Activated B cell treated with CpG ODN at 0.5 μM for 24 hours (primary cell): ENCODE measurements around the gene ZDHHC14. TPM values are rescaled to one million over a fixed set of nuclear protein-coding genes. Genes with fewer than 3 reads are reported as not detected.

Experiments used
- ATAC-seq: fragments of 200-7000 bp; cut with Tn5 transposase; one replicate; pipeline ENCODE4 v1.10.0; 2021; ENCODE audit warnings: low read depth, mild to moderate bottlenecking, moderate library complexity
- CTCF ChIA-PET: fragments of 350-600 bp; sonication (Branson Sonifier 250); formaldehyde crosslinking; loops from one replicate; lab custom pipeline; 2021; ENCODE audit warnings: antibody characterized with exemption; lab: Charles Lee
- POLR2A ChIA-PET: fragments of 350-600 bp; sonication (Branson Sonifier 250); formaldehyde crosslinking; loops from one replicate; lab custom pipeline; 2021; ENCODE audit warnings: antibody characterized with exemption; lab: Charles Lee
- DNase-seq: peaks from one replicate; pipeline ENCODE4 v3.0.0; 2022
- H3K27ac Mint-ChIP-seq: one replicate; pipeline ENCODE4 v1.8.0; 2020; ENCODE audit warnings: mixed read lengths
- H3K27me3 Mint-ChIP-seq: one replicate; pipeline ENCODE4 v1.8.0; 2021; ENCODE audit warnings: mixed read lengths
- H3K36me3 Mint-ChIP-seq: one replicate; pipeline ENCODE4 v1.8.0; 2021; ENCODE audit warnings: low read depth, mixed read lengths
- H3K4me1 Mint-ChIP-seq: one replicate; pipeline ENCODE4 v1.8.0; 2021; ENCODE audit warnings: mixed read lengths
- H3K4me3 Mint-ChIP-seq: one replicate; pipeline ENCODE4 v1.8.0; 2020; ENCODE audit warnings: mild to moderate bottlenecking, mixed read lengths
- H3K9me3 Mint-ChIP-seq: one replicate; pipeline ENCODE4 v1.8.0; 2020; ENCODE audit warnings: mixed read lengths
- intact Hi-C: fragments of 100-400 bp; cut with micrococcal nuclease; formaldehyde crosslinking; loops from one replicate; pipeline ENCODE4 v1.15.1; 2024
- total RNA-seq: library from RNA; stranded (reverse); gene quantifications from 2 replicates; pipeline ENCODE4 v1.2.3, GENCODE V29; 2022
- TF ChIP-seq, protein P1 (sequence below): fragments of 200-600 bp; IDR thresholded peaks from one replicate; pipeline ENCODE4 v1.8.0; 2022; ENCODE audit warnings: antibody characterized with exemption, mild to moderate bottlenecking

Gene ZDHHC14
- total RNA-seq, 1 donor from 2014 or later: 25.3 TPM

GRCh38 chr6:157457787-157458186 lies 76.8 kb downstream of the ZDHHC14 start:
- intact Hi-C loops: no loop called here
- DNase-seq (no peak), ATAC-seq (no peak)
- no peaks in the 10 kb centered on the region for H3K9me3 Mint-ChIP-seq
- H3K36me3 Mint-ChIP-seq: peaks cover 1% of the 10 kb centered on the region
- no peaks in the 10 kb centered on the region for H3K27me3 Mint-ChIP-seq
- H3K27ac Mint-ChIP-seq: peak overlapping the region; percentile 42
- ChIA-PET POLR2A (interaction anchor here (0.7 to 1.3 kb wide), 2 partner anchors 78 to 95 kb away, joined by 5 to 6 read pairs; no protein-coding TSS in a partner anchor), CTCF (no interaction called here)
- TF ChIP-seq, protein P1, sequence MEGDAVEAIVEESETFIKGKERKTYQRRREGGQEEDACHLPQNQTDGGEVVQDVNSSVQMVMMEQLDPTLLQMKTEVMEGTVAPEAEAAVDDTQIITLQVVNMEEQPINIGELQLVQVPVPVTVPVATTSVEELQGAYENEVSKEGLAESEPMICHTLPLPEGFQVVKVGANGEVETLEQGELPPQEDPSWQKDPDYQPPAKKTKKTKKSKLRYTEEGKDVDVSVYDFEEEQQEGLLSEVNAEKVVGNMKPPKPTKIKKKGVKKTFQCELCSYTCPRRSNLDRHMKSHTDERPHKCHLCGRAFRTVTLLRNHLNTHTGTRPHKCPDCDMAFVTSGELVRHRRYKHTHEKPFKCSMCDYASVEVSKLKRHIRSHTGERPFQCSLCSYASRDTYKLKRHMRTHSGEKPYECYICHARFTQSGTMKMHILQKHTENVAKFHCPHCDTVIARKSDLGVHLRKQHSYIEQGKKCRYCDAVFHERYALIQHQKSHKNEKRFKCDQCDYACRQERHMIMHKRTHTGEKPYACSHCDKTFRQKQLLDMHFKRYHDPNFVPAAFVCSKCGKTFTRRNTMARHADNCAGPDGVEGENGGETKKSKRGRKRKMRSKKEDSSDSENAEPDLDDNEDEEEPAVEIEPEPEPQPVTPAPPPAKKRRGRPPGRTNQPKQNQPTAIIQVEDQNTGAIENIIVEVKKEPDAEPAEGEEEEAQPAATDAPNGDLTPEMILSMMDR: no peak
- peaks cover 65% of the 10 kb centered on the region for H3K4me1 Mint-ChIP-seq
- H3K4me3 Mint-ChIP-seq: no peak overlapping the region

- H3K27me3 Mint-ChIP-seq: no peaks in the 10 kb centered on the region
- no peaks in the 10 kb centered on the region for H3K9me3 Mint-ChIP-seq
- DNase-seq (no peak), ATAC-seq (no peak)
- peak overlapping the region; percentile 82 for H3K27ac Mint-ChIP-seq
- peak overlapping the region; percentile 47 for H3K4me3 Mint-ChIP-seq
- ChIA-PET POLR2A (interaction anchor here (0.7 to 4.5 kb wide), 5 partner anchors 14 to 136 kb away, joined by 3 to 34 read pairs (median 7); partner anchors contain the start of genes TMEM242 and ZDHHC14), CTCF (interaction anchor here (1.0 to 1.3 kb wide), 2 partner anchors 145 to 209 kb away, joined by 3 read pairs; no protein-coding TSS in a partner anchor)
- peaks cover 1% of the 10 kb centered on the region for H3K36me3 Mint-ChIP-seq
- intact Hi-C loops: no loop called here
- peaks cover 79% of the 10 kb centered on the region for H3K4me1 Mint-ChIP-seq
- TF ChIP-seq, protein P1: no peak
Observed at GRCh38 chr6:157459327-157459726, 78.3 kb downstream of the ZDHHC14 start.

DNA sequence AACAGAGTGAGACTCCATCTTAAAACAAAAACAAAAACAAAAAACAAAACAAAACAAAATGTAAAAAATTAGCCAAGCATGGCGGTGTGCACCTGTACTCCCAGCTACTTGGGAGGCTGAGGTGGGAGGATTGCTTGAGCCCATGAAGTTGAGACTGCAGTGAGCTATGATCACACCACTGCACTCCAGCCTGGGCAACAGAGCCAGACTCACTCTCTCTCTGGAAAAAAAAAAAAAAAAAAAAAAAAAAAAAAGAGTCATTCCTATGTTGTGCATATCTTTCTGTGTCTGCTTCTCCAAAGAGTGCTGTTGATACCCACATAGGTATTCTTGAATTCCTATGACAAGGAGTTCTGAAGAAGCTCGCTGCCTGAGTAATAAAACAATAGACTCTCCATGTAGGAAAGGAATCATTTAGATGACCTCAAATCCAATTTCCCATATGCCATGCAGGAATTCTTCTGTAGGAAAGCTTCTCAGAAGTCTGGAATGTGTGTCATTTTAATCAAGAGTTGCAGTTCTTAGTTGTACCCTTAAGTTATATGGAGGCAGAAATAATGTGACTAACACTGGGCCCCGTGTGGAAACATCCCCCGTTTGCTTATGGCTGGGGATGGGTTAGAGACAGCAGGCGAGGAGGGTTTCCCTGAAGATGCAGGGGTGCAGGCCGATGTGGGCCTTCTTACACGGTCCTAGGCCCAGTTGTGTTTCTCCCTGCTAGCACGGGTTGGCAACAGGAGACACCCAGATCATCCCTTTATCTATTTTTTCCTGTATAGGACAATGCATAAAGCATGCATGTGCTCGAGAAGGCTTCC lies 79.4 kb downstream of the ZDHHC14 start:
- ChIA-PET CTCF (interaction anchor here (1.3 to 2.6 kb wide), 2 partner anchors 207 to 208 kb away, joined by 3 to 11 read pairs; no protein-coding TSS in a partner anchor), POLR2A (interaction anchor here (0.7 to 4.5 kb wide), 14 partner anchors 15 to 1589 kb away, joined by 3 to 34 read pairs (median 6); partner anchors contain the start of genes TMEM242 and ZDHHC14)
- no peaks in the 10 kb centered on the region for H3K9me3 Mint-ChIP-seq
- no peaks in the 10 kb centered on the region for H3K27me3 Mint-ChIP-seq
- TF ChIP-seq, protein P1: no peak
- no peaks in the 10 kb centered on the region for H3K36me3 Mint-ChIP-seq
- DNase-seq (no peak), ATAC-seq (peak; percentile 0)
- H3K4me3 Mint-ChIP-seq: peak overlapping the region; percentile 67
- peaks cover 82% of the 10 kb centered on the region for H3K4me1 Mint-ChIP-seq
- intact Hi-C loops: loop anchor here (2.0 to 10.0 kb wide), 5 partner anchors 78 to 766 kb away; partner anchors contain the start of gene SNX9
- peak overlapping the region; percentile 95 for H3K27ac Mint-ChIP-seq

GRCh38 chr6:157461000-157461915 lies 80.3 kb downstream of the ZDHHC14 start:
- no peaks in the 10 kb centered on the region for H3K27me3 Mint-ChIP-seq
- H3K27ac Mint-ChIP-seq: peak overlapping the region; percentile 95
- no peaks in the 10 kb centered on the region for H3K36me3 Mint-ChIP-seq
- H3K4me1 Mint-ChIP-seq: peaks cover 81% of the 10 kb centered on the region
- H3K4me3 Mint-ChIP-seq: peak overlapping the region; percentile 67
- peak; percentile 64 for DNase-seq
- ChIA-PET POLR2A (interaction anchor here (0.8 to 4.5 kb wide), 14 partner anchors 18 to 153 kb away, joined by 3 to 34 read pairs (median 6); partner anchors contain the start of genes TMEM242 and ZDHHC14), CTCF (interaction anchor here (1.0 to 2.6 kb wide), 8 partner anchors 21 to 206 kb away, joined by 3 to 11 read pairs (median 4); no protein-coding TSS in a partner anchor)
- ATAC-seq: peak; percentile 65
- intact Hi-C loops: loop anchor here (1.0 to 10.0 kb wide), 8 partner anchors 78 to 766 kb away; partner anchors contain the start of gene SNX9
- TF ChIP-seq, protein P1: no peak
- no peaks in the 10 kb centered on the region for H3K9me3 Mint-ChIP-seq
